Esophagus squamous epithelium (tissue), 5 donors: ENCODE results near the gene PLXNC1. TPM values are rescaled to one million over a fixed set of nuclear protein-coding genes. Genes with fewer than 3 reads are reported as not detected.

Experiments used
- DNase-seq: peaks from one replicate; lab custom pipeline; 2025; lab: John Stamatoyannopoulos, UW
- H3K27ac ChIP-seq, 4 donors: fragments of 200-600 bp; sonication (generic); one replicate each; pipeline ENCODE4 v1.5.1; 2016 to 2019; ENCODE audit warnings: mild to moderate bottlenecking in 1 of 4
- H3K27me3 ChIP-seq, 4 donors: fragments of 200-600 bp; sonication (generic); 1 replicate in 3 of 4; 2 replicates in 1 of 4; pipeline versions ENCODE4 v1.5.1 to v1.6.0; 2017 to 2021; ENCODE audit warnings: antibody characterized with exemption in 1 of 4
- H3K36me3 ChIP-seq, 3 donors: fragments of 200-600 bp; sonication (generic); one replicate each; pipeline ENCODE4 v1.5.1; 2016 to 2019
- H3K4me1 ChIP-seq, 3 donors: fragments of 200-600 bp; sonication (generic); one replicate each; pipeline ENCODE4 v1.5.1; 2017 to 2019
- H3K4me3 ChIP-seq, 4 donors: fragments of 200-600 bp; sonication (generic); 1 replicate in 3 of 4; 2 replicates in 1 of 4; pipeline ENCODE4 v1.5.1; 2016 to 2019; ENCODE audit warnings: mild to moderate bottlenecking in 2 of 4, moderate library complexity in 1 of 4
- H3K9me3 ChIP-seq, 3 donors: fragments of 200-600 bp; sonication (generic); one replicate each; pipeline ENCODE4 v1.5.1; 2016 to 2019
- POLR2A ChIP-seq, 4 donors: fragments of 450-650 bp; IDR thresholded peaks; one replicate each; pipeline ENCODE4 v1.6.1; 2017; ENCODE audit warnings: antibody characterized with exemption in 4 of 4, mild to moderate bottlenecking in 4 of 4, moderate library complexity in 3 of 4
- WGBS, 2 donors: methylation state at CpG; one replicate each; pipeline ENCODE4 v1.1.5; 2018; 5-methylcytosine and 5-hydroxymethylcytosine counted together
- intact Hi-C: fragments of 100-400 bp; cut with DNase I; formaldehyde crosslinking; loops from one replicate; pipeline ENCODE4 v1.15.0; 2022
- total RNA-seq, 4 donors: library from RNA; depleted of rRNA; stranded (reverse); fragments of >200 nt; gene quantifications; one replicate each; pipeline ENCODE4 v1.1.0, GENCODE V29; 2016
- TF ChIP-seq, protein P1 (sequence below), 6 experiments: fragments of 450-650 bp in 4 of 6; fragments of 200-600 bp in 2 of 6; sonication (generic) in 2 of 6; IDR thresholded peaks; one replicate each; pipeline ENCODE4 v1.5.1; 2016 to 2019; ENCODE audit warnings: antibody characterized with exemption in 6 of 6, mild to moderate bottlenecking in 4 of 6, moderate library complexity in 4 of 6
- donor health status: DM: yes; HTN: yes; CAD: no.

The PLXNC1 gene
- total RNA-seq, 4 donors from 2014 or later = 1.0 to 6.7 (median 2.6) TPM

DNA sequence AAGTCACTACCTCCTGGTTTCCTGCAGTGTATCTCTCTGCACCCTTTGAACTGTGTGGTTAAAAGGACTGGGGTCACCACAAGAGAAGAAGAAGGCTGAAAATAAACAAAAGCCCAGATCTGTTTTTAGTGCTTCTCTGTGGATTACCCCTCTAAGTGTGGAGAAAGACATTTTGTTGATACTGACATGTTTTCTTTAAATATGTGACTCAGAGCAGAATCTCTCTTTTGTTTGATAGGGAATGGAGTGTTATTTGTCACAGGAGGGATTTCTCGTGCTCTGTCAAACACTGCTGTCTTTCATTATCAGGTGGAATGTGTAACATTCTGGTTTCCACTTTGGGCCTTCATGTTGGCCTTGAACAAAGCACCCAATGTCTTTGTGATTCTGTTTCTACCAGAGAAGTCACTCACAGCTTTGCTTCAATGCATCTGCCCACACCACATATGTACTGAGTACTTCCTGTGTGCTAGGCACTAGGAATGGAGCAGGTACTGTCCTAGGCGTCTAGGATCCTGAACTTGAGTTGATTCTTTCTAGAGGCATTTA lies 82.1 kb downstream of the PLXNC1 start:
- H3K4me1 ChIP-seq = no peaks in the 10 kb centered on the region
- DNase-seq = no peak
- peaks cover 0 to 6% (median 0%) of the 10 kb centered on the region in 4 donors for H3K27me3 ChIP-seq
- H3K4me3 ChIP-seq = no peak overlapping the region
- intact Hi-C loops = no loop called here
- TF ChIP-seq, protein P1, sequence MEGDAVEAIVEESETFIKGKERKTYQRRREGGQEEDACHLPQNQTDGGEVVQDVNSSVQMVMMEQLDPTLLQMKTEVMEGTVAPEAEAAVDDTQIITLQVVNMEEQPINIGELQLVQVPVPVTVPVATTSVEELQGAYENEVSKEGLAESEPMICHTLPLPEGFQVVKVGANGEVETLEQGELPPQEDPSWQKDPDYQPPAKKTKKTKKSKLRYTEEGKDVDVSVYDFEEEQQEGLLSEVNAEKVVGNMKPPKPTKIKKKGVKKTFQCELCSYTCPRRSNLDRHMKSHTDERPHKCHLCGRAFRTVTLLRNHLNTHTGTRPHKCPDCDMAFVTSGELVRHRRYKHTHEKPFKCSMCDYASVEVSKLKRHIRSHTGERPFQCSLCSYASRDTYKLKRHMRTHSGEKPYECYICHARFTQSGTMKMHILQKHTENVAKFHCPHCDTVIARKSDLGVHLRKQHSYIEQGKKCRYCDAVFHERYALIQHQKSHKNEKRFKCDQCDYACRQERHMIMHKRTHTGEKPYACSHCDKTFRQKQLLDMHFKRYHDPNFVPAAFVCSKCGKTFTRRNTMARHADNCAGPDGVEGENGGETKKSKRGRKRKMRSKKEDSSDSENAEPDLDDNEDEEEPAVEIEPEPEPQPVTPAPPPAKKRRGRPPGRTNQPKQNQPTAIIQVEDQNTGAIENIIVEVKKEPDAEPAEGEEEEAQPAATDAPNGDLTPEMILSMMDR (IDR thresholded peaks at IDR 0.05) = no peak
- TF ChIP-seq POLR2A (IDR thresholded peaks at IDR 0.05) = no peak
- H3K36me3 ChIP-seq = no peaks in the 10 kb centered on the region
- WGBS, 2 donors = 63% methylated on average over 2 of the region's 2 CpGs
- no peak overlapping the region for H3K27ac ChIP-seq
- H3K9me3 ChIP-seq = no peaks in the 10 kb centered on the region

DNA sequence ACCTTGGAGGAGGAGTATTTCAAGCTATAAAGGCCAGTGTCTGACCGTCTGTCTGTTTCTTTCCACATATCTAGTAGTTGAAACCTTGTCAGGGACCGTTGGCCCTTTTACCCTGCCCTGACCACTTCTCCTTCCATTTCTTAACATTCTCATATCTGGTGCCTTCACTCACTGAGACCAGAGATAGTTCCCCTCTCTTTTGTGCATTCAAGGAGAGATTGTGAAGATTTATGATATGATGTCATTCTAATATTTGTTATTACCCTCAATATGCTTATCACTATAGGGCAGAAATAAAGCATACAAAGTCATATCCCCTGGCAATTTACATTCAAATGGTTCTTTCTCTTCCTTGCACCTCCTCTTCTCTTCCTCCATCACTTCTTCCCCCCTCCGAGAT lies 83.3 kb downstream of the PLXNC1 start:
- Histone ChIP-seq H3K4me3 (no peak overlapping the region), H3K27me3 (no peaks in the 10 kb centered on the region), H3K27ac (no peak overlapping the region), H3K36me3 (no peaks in the 10 kb centered on the region), H3K9me3 (no peaks in the 10 kb centered on the region), H3K4me1 (no peaks in the 10 kb centered on the region)
- intact Hi-C loops = no loop called here
- DNase-seq = no peak
- TF ChIP-seq, protein P1 (IDR thresholded peaks at IDR 0.05) = no peak
- no peak for TF ChIP-seq POLR2A (IDR thresholded peaks at IDR 0.05)
- 66 to 80% methylated on average over 3 of the region's 3 CpGs for WGBS, 2 donors

GRCh38 chr12:94235848-94236247 lies 87.5 kb downstream of the PLXNC1 start:
- no peak for DNase-seq
- Histone ChIP-seq H3K4me1 (no peaks in the 10 kb centered on the region), H3K36me3 (no peaks in the 10 kb centered on the region), H3K4me3 (no peak overlapping the region), H3K9me3 (no peaks in the 10 kb centered on the region), H3K27ac (no peak overlapping the region), H3K27me3 (no peaks in the 10 kb centered on the region)
- intact Hi-C loops = no loop called here
- TF ChIP-seq, protein P1 (IDR thresholded peaks at IDR 0.05) = no peak
- no peak for TF ChIP-seq POLR2A (IDR thresholded peaks at IDR 0.05)
- WGBS, 2 donors = 78 to 83% methylated on average over 3 of the region's 3 CpGs

GRCh38 chr12:94239332-94239993 lies 91.1 kb downstream of the PLXNC1 start:
- Histone ChIP-seq H3K4me3 (no peak overlapping the region), H3K4me1 (no peaks in the 10 kb centered on the region), H3K9me3 (no peaks in the 10 kb centered on the region), H3K27ac (no peak overlapping the region), H3K27me3 (no peaks in the 10 kb centered on the region), H3K36me3 (no peaks in the 10 kb centered on the region)
- no peak for DNase-seq
- WGBS, 2 donors = 78 to 86% methylated on average over 7 of the region's 7 CpGs
- TF ChIP-seq POLR2A (IDR thresholded peaks at IDR 0.05) = no peak
- TF ChIP-seq, protein P1 (IDR thresholded peaks at IDR 0.05) = no peak
- intact Hi-C loops = no loop called here

GRCh38 chr12:94240171-94240570 lies 91.8 kb downstream of the PLXNC1 start:
- no peak overlapping the region for H3K4me3 ChIP-seq
- no peaks in the 10 kb centered on the region for H3K36me3 ChIP-seq
- H3K9me3 ChIP-seq = no peaks in the 10 kb centered on the region
- no peak for DNase-seq
- no peak overlapping the region for H3K27ac ChIP-seq
- no peaks in the 10 kb centered on the region for H3K27me3 ChIP-seq
- WGBS, 2 donors = 83 to 95% methylated on average over 1 of the region's 1 CpG
- H3K4me1 ChIP-seq = no peaks in the 10 kb centered on the region
- TF ChIP-seq POLR2A (IDR thresholded peaks at IDR 0.05) = no peak
- TF ChIP-seq, protein P1 (IDR thresholded peaks at IDR 0.05) = no peak
- intact Hi-C loops = no loop called here
